ENCODE data around the gene PACSIN2.

PACSIN2 gene

DNA sequence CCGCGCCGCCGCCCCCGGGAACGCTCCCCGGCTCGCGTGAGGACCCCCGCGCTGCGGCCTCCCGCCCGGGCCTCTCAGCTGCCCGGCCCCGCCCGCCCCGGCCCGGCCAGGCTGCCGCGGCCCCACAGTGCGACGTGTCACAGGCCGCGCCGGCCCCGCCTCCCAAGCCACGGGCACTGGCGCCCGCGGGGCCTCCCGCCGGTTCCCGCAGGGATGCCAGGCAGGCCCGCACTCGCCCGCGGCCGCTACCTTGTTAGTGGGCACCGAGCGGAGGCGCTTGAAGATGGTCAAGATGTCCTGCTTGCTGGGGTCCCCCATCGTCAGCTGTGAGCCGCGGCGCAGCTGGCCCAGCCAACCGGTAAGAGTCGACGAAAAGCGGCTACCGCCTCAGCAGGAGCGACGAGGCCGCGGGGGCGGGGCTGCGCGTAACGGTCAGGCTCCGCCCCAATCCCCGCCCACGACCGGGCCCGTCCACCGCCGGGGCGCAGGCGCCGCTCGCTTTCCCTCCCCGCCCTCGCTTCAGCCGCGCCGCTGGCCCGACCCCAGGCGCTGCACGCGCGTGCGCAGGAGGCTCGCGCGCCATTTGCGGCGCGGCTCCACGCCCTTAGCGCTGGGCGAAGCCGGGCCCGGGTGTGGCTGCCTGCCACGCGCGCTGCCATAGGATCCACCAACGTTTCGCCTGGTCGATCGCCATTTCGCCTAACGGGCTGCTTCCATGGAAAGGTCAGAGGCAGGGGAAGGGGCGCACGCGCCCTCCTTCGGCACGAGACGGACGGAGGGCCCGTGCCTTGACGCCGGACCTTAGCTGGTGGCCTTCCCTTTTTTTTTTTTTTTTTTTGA, 157.9 kb downstream of the PACSIN2 start, which contains the start of gene ARFGAP3:
ARFGAP3 (minus strand) TSS at position 409 of the 840 bp plus-strand sequence; CDS start at position 318, 91 bp downstream.
- peak within 1 kb of the TSS; percentile 93 for H3K4me3 ChIP-seq (ENCODE audit: low read depth, low read length)
- DNase-seq (ENCODE audit: low read depth) = peak; percentile 76

DNA sequence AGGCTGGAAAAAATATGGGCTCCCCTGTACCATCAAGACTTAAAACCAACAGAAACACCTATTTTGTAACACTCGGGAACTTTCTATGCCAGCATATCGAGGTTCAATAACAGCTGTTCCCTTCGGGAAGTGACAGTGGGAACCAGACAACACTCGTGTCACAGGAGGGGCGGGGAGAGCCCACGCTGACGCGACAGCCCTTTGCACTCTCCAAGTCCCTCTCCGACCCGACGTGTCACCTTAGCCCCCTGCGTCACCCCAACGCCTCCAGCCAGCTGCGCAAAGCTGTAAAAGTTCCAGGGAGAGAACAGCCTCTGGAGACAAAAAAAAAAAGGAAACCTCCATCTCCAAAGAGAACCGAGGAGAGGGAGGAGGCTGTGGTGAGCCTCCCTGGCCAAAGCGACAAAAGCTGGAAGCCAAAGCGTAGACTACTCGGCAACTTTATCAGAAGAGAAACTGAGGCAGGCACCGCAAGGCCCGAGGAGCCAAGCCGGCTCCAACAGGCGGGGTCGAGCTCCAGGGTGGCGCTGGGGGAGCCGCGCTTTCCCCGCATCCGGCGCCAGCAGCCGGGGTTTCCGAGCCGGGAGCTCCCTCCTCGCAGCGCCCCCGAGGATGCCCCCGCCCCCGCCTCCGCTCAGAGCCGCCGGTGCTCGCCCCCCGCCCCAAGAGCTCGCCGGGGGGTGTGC, 158.6 kb downstream of the PACSIN2 start:
- H3K4me3 ChIP-seq (ENCODE audit: low read depth, low read length) = peak overlapping the region; percentile 93
- no peak for DNase-seq (ENCODE audit: low read depth)

DNA sequence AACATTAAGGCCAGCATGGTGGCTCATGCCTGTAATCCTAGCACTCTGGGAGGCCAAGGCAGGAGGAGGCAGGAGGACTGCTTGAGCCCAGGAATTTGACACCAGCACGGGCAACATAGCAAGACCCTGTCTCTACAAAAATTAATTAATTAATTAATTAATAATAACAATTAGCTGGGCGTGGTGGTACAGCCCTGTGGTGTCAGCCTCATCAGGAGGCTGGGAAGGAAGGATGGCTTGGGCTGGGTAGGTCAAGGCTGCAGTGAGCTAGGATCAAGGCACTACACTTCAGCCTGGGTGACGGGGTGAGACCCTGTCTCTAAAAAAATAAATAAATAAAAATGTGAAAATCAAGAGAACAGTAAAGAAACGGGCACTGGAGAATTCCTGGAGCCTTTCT, 159.2 kb downstream of the PACSIN2 start:
- peak overlapping the region; percentile 93 for H3K4me3 ChIP-seq (ENCODE audit: low read depth, low read length)
- no peak for DNase-seq (ENCODE audit: low read depth)

DNA sequence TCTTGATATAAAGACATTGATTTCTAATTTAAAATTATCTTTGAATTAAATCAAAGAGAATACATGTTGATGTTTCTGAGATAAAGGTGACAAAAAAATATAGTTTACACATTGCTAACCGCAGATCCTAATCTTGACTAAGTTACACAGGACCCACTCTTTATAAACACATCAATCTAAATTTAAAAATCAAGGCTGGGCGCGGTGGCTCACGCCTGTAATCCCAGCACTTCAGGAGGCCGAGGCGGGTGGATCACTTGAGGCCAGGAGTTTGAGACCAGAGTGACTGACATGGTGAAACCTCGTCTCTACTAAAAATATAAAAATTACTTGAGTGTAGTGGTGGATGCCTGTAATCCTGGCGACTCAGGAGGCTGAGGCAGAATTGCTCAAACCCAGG, 159.7 kb downstream of the PACSIN2 start:
- H3K4me3 ChIP-seq (ENCODE audit: low read depth, low read length) = peak overlapping the region; percentile 93
- DNase-seq (ENCODE audit: low read depth) = no peak

DNA sequence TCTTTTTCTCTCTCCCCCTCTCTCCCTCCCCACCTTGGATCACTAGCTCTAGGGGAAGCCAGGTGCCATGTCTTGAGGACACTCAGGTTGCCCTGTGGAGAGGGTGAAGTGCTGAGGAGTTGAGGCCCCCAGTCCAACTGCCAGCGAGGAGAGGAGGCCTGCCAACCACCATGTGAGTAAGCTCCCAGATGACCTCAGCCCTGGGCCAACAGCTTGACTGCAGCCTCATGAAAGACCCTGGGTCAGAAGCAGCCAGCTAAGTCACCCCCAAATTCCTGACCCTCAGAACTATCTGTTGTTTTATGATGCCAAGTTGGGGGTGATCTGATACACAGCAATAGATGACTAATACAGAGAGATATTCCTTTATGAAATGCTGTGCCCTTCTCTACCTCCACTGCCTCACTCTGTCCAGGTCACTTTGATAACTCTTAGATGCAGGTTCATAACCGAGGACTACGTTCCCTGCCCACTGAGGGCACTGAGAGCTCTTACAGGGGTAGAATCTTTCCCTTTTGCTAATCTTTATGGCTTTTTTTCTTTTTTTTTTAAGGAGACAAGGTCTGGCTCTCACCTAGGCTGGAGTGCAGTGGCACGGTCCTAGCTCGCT, 165.9 kb downstream of the PACSIN2 start:
- no peak for DNase-seq (ENCODE audit: low read depth)
- H3K4me3 ChIP-seq (ENCODE audit: low read depth, low read length) = no peak overlapping the region

DNA sequence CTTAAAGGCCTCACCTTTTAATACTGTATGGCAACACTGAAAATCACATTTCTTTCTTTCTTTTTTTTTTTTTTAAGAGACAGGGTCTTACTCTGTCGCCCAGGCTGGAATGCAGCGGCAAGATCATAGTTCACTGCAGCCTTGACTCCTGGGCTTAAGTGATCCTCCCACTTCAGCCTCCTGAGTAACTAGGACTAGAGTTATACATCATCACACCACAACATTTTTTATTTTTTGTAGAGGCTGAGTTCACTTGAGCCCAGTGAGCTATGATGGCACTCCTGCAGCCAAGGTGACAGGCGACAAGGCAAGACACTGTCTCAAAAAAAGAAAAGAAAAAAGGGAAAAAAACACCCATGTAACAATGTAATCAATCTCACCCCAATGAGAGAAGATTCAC, 167.8 kb downstream of the PACSIN2 start:
- H3K4me3 ChIP-seq (ENCODE audit: low read depth, low read length) = no peak overlapping the region
- DNase-seq (ENCODE audit: low read depth) = no peak

DNA sequence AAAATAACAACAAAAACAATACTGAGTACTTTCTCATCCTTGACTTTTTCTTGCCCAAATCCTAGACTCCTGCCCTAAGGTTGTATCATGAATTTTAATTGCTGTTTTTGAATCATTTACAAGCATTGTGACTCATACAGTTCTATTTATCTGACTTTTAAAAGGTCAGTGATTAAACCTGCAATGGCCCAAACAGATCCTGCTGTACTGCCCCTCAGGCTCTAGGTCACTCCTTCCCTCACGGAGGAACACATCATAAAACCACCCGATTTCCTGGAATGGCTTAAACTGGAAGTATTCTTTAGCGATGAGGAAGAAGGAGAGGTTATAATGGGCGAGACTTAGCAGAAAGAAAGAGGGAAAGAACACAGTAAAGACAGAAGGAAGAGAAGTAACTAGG, 170.2 kb downstream of the PACSIN2 start:
- no peak for DNase-seq (ENCODE audit: low read depth)
- H3K4me3 ChIP-seq (ENCODE audit: low read depth, low read length) = no peak overlapping the region

DNA sequence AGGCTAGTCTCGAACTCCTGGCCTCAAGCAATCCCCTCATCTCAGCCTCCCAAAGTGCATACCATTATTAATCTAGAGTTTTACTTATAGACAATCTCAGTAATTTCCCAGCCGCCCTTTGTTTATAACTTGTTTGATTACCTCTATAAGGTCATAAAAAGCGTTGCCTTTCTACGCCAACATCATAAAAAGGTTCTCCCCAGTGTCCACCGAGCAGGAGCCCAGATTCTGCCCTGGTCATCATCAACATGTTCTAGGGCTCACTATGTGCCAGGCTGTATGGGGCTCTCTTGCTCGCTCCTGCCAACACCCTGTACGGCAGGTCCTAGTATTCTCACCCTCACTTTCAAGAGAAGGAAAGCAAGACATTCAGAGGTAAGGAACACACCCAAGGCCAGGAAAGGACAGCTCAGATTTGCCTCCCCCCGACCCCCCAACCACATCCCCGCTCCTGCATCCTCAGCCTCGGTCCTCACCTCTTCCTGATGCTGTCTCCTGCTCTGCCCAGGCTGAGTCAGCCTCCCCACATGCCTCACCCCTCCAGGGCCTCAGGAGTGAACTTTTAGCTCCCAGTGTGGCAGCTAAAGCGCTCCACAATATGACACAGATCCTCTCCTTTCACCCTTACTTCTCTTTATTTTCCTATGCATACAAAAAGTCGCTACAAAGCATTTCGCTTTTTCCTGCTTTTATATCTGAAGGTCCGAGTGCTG, 172.1 kb downstream of the PACSIN2 start:
- no peak for DNase-seq (ENCODE audit: low read depth)
- no peak overlapping the region for H3K4me3 ChIP-seq (ENCODE audit: low read depth, low read length)

DNA sequence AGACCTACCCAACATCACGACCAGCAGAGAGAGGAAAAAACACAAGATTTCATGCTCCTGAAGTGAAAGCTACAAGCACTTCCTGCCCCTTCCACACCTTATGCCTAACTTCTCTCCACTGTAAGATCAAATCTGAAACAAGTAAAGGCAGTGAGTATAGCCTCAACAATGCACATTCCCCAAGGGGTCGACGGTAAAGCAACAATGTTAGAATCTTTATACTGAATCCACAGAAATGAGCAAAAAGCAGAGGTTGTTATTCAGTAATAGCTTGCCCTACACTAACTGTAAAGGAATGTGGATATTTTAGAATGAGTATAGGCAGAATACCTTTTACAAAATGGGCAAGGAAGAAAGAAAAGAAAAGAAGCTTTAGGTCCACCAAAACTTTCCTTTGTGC, 173.5 kb downstream of the PACSIN2 start:
- no peak for DNase-seq (ENCODE audit: low read depth)

DNA sequence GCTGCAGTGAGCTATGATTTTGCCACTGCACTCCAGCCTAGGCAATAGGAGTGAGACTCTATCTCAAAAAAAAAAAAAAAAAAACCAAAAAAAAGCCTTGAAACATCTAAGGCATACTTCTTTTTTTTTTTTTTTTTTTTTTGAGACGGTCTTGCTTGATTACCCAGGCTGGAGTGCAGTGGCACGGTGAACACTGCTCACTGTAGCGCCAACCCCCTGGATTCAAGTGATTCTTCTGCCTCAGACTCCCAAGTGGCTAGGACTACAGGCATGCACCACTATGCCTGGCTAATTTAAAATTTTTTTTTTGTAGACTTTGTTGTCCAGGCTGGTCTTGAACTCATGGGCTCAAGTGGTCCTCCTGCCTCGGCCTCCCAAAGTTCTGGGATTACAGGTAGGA, 177.4 kb downstream of the PACSIN2 start:
- no peak for DNase-seq (ENCODE audit: low read depth)
- H3K4me3 ChIP-seq (ENCODE audit: low read depth, low read length) = no peak overlapping the region

More for the DNA sequence above, 173.5 kb downstream of the PACSIN2 start:
- no peak overlapping the region for H3K4me3 ChIP-seq (ENCODE audit: low read depth, low read length)

DNA sequence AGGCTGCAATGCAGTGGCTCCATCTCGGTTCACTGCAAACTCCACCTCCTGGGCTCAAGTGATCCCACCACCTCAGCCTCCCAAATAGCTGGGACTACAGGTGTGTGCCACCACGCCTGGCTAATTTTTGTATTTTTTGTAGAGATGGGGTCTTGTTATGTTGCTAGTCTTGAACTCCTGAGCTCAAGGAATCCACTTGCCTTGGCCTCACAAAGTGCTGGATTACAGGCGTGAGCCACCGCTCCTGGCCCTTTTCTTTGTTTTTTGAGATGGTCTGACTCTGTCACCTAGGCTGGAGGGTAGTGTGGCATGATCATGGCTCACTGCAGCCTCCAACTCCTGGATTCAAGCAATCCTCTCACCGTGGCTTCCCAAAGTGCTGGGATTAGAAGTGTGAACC, 178.9 kb downstream of the PACSIN2 start:
- DNase-seq (ENCODE audit: low read depth) = no peak
- no peak overlapping the region for H3K4me3 ChIP-seq (ENCODE audit: low read depth, low read length)

DNA sequence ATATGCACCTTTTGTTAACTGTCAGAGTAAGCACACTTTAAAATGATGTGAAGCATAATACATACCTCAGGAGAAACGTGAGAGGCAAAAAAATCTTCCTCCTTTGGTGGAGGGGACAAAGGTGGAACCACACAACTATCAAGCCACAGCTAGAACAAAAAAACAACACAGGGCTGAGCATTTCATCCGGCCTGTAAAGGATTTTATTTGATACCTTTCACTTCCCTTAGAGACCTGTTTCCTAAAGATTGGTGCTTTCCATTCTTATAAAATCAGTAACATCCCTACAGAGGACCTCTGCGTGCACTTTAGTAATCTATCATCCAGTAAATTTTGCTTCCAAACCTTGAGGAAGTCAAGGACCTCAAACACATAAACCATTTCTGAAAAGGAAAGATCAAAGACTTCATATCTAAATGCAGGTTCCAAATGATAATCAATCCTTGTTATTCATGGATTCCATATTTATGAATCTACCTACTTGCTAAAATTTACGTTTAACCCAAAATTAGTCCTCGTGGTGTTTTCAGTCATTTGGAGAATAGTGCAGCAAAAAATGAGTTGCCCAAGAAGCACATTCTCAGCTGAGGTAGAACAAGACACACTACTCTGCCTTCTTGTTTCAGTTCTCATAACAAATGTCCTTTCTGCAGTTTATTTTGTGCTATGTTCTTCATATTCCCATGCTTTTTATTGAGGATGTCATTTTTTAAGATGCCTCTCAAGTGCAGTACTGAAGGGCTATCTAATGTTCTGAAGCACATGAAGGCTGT, 180.6 kb downstream of the PACSIN2 start:
- H3K4me3 ChIP-seq (ENCODE audit: low read depth, low read length) = no peak overlapping the region
- DNase-seq (ENCODE audit: low read depth) = no peak

DNA sequence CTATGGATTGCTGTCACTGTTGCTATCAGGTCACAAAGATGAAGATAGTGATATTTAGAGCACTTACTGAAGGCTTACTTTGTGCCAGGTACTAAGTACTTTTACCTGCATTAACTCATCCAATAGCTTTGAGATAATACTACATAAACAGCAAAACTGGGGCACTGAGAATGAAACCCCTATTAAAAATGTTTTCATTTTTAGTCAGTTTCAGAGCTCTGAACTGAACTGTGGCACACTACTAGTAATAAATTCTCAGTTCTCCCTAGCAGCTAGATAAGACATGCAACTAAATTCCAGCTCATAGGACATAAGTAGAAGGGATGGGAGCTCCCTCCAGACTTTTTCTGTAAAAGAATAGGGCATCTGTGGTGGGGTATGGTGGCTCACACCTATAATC, 181.8 kb downstream of the PACSIN2 start:
- H3K4me3 ChIP-seq (ENCODE audit: low read depth, low read length) = no peak overlapping the region
- no peak for DNase-seq (ENCODE audit: low read depth)

DNA sequence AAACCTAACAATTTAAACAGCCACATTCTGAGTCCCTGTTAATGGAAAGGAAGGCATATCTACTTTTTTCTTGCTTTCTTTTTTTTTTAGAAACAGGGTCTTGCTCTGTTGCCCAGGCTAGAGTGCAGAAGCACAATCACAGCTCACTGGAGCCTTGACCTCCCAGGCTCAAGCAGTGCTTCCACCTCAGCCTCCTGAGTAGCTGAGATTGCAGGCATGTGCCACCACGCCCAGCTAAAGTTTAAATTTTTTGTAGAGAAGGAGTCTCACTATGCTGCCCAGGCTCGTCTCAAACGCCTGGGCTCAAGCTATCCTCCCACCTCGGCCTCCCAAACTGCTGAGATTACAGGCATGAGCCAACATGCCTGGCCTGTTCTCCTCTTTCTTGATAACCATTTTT, 183.2 kb downstream of the PACSIN2 start:
- DNase-seq (ENCODE audit: low read depth) = no peak
- H3K4me3 ChIP-seq (ENCODE audit: low read depth, low read length) = no peak overlapping the region

DNA sequence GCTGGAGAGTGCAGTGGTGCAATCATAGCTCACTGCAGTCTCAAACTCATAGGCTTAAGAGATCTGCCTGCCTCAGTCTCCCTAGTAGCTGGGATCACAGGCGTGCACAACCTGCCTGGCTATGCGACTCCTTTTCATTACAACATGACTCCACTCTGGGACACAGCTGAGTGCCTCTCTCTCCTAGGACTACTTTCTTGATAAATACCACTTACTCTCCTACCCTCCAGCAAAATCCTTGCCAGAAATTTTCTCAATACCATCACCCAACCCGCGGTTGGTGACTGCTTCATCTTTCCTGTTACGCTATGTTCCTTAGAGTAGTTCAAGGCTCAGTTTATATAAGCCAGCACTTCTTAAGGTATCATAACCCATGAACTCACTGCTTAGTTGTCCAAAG, 184.8 kb downstream of the PACSIN2 start:
- no peak overlapping the region for H3K4me3 ChIP-seq (ENCODE audit: low read depth, low read length)
- DNase-seq (ENCODE audit: low read depth) = no peak

DNA sequence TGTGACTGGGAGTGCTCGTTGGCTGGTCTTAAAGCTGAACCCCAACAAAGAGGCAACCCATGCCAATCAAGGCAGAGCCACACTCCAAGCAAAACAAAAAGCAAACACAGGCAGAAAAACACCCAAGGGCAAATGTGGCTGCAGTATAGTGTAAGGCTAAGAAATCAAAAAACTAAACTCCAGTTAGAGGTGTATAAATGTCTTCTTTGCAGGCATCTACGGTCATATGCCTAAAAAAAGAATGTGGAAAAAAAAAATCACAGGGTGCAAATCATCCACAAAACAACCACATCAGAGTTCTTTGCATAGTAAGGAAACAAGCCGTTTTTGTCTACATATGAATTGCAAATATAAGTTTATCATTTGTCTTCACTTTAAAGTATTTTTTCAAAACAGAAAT, 185.6 kb downstream of the PACSIN2 start:
- DNase-seq (ENCODE audit: low read depth) = no peak
- H3K4me3 ChIP-seq (ENCODE audit: low read depth, low read length) = no peak overlapping the region

DNA sequence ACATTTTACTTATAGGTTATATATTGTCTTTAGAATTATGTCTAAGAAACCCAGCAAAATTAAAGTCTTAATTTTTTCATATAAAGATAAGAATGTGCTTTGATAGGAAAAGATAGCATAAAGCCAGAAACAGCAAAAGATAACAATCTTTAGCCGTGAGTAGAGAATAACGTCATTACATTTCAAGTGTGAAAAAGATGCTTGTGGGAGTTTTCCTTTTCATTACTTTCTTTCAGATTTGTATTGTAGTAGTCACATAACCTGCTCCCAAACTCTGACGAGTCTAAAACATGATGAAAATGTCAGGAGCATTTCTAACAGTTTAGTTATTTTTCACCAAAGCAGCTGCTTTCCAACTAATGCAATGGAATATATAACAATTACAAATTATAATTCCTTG, 189.2 kb downstream of the PACSIN2 start:
- no peak for DNase-seq (ENCODE audit: low read depth)
- H3K4me3 ChIP-seq (ENCODE audit: low read depth, low read length) = no peak overlapping the region

DNA sequence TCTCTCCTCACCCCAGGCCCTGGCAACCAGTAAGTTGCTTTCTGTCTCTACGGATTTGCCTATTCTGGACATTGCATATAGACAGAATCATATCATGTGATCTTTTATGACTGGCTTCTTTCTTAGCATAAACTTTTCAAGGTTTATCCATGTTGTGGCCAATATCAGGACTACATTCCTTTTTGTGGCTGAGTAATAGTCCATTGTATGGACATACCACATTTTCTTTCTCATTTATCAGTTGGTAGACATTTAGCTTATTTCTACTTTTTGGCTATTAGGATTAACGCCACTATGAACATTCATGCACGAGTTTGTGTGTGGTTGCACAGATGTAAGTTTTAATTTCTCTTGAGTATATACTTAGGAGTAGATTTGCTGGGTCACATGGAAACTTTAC, 193.6 kb downstream of the PACSIN2 start:
- no peak for DNase-seq (ENCODE audit: low read depth)
- no peak overlapping the region for H3K4me3 ChIP-seq (ENCODE audit: low read depth, low read length)

DNA sequence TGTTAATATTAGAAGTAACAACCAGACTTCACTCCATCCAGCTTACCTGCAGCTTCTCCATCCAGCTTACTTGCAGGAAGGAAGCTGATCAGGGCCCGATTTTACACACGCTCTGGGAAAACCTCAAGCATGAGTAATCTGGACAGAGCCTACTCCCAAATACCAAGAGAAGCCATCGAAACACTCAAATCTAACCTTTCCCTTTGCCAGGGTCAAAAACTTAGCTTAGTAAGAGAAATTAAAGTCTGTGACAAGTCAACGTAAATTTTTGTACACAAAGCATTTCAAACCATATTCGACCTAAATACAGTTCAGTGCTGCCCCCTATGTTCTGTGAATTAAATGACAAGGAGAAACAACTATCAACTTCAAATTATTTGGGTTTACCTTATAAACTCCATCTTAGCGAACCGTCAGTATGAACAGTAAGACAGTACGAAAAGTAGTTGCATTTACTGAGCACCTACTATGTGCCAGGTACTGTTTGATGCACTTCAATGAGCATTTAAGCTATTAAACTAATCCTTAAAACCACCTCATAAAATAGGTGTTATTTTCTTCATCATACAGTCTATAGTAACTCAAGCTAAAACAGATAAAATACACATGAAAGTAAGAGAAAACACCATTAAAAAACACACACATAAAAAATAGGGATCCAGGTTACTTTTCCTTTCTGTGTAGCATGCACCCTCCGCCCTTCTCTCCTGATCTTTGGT, 194.7 kb downstream of the PACSIN2 start:
- no peak overlapping the region for H3K4me3 ChIP-seq (ENCODE audit: low read depth, low read length)
- peak; percentile 26 for DNase-seq (ENCODE audit: low read depth)

Measured in skeletal muscle cell (primary cell).